ENCODE results near the gene AP2A2. TPM values are rescaled to one million over a fixed set of nuclear protein-coding genes. Genes with fewer than 3 reads are reported as not detected.

Gene AP2A2
- total RNA-seq, 6 experiments from 2014 or later: 41.4 to 66.7 (median 53.8) TPM

DNA sequence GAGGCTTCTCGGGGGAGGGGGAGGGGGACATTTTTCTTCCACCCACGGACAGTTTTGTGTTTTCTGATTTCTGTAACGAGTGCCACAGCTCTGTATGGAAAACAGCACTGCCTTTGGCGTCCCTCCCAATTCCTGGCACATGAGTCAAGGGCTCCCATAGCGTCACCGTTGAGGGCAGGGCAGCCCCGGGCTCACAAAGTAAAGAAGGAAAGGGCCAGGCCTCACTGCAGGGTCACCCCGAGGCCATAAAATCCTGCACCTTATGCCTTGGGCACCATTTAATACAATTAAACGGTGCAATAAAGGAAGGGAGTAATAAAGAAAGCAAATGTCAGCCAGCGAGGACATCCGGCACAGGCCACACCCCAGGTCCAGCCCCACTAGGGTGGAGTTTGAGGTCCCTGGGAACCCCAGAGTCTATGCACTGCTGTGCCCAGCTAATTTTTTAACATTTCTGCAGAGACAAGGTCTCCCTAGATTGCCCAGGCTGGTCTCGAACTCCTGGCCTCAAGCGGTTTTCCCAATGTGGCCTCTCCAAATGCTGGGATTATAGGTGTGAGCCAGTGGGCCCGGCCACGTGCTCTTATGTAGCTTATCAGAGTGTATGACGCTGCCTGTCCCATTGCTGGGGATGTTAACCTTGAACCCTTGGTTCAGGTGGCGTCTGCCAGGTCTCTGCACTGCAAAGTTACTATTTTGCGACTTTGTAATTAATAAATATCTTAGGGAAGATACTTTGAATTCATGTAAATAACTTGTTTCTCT, 135.4 kb downstream of the AP2A2 start:
- ATAC-seq: no peak
- Histone ChIP-seq H3K9me3 (no peaks in the 10 kb centered on the region), H3K27me3 (no peaks in the 10 kb centered on the region), H3K36me3 (no peaks in the 10 kb centered on the region), H3K4me1 (no peaks in the 10 kb centered on the region), H3K27ac (no peak overlapping the region), H3K4me3 (no peak overlapping the region)
- TF ChIP-seq, protein P1, sequence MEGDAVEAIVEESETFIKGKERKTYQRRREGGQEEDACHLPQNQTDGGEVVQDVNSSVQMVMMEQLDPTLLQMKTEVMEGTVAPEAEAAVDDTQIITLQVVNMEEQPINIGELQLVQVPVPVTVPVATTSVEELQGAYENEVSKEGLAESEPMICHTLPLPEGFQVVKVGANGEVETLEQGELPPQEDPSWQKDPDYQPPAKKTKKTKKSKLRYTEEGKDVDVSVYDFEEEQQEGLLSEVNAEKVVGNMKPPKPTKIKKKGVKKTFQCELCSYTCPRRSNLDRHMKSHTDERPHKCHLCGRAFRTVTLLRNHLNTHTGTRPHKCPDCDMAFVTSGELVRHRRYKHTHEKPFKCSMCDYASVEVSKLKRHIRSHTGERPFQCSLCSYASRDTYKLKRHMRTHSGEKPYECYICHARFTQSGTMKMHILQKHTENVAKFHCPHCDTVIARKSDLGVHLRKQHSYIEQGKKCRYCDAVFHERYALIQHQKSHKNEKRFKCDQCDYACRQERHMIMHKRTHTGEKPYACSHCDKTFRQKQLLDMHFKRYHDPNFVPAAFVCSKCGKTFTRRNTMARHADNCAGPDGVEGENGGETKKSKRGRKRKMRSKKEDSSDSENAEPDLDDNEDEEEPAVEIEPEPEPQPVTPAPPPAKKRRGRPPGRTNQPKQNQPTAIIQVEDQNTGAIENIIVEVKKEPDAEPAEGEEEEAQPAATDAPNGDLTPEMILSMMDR (IDR thresholded peaks at IDR 0.05): no peak
- TF ChIP-seq POLR2A (IDR thresholded peaks at IDR 0.05): no peak
- intact Hi-C loops (cut with DNase I): no loop called here
- 67% methylated on average over 13 of the region's 18 CpGs for WGBS (ENCODE audit: insufficient coverage, low coverage, low lambda C conversion rate, missing lambda C conversion rate)
- no peak for DNase-seq

Small RNAs within 50 kb of the gene (small RNA-seq; reads per million reads assigned to genes)
- gene RNU6-1025P: 0 reads per million in 2 experiments

Other genes starting within 250 kb of the AP2A2 start
- 10 to 100 TPM; 11.3 to 17.9 (median 14.0) TPM for gene DEAF1, start 230.6 kb upstream of the AP2A2 start, total RNA-seq
- 10 to 100 TPM in 3 of 6 experiments, 1 to 10 TPM in 3; 6.9 to 15.5 (median 10.5) TPM for gene TMEM80, start 230.1 kb upstream of the AP2A2 start, total RNA-seq
- 100 to 1,000 TPM in 5 of 6 experiments, 10 to 100 TPM in 1; 95.8 to 184 (median 120) TPM for gene EPS8L2, start 219.6 kb upstream of the AP2A2 start, total RNA-seq
- 100 to 1,000 TPM; 102 to 184 (median 150) TPM for gene TALDO1, start 178.4 kb upstream of the AP2A2 start, total RNA-seq
- gene GATD1, start 148.4 kb upstream of the AP2A2 start, total RNA-seq: 10 to 100 TPM; 15.8 to 31.9 (median 27.7) TPM
- not detected for gene CEND1, start 135.8 kb upstream of the AP2A2 start, total RNA-seq
- gene SLC25A22, start 127.6 kb upstream of the AP2A2 start, total RNA-seq: 10 to 100 TPM; 20.6 to 40.2 (median 29.9) TPM
- gene PIDD1, start 120.6 kb upstream of the AP2A2 start, total RNA-seq: 10 to 100 TPM in 2 of 6 experiments, 1 to 10 TPM in 4; 6.5 to 11.8 (median 9.8) TPM
- gene RPLP2, start 115.9 kb upstream of the AP2A2 start, total RNA-seq: 100 to 1,000 TPM; 212 to 574 (median 457) TPM
- gene PNPLA2, start 107.0 kb upstream of the AP2A2 start, total RNA-seq: 10 to 100 TPM; 33.2 to 97.1 (median 69.6) TPM
- gene CRACR2B, start 98.0 kb upstream of the AP2A2 start, total RNA-seq: 1 to 10 TPM; 2.2 to 4.0 (median 3.1) TPM
- 100 to 1,000 TPM in 5 of 6 experiments, 10 to 100 TPM in 1; 70.8 to 156 (median 135) TPM for gene CD151, start 92.9 kb upstream of the AP2A2 start, total RNA-seq
- gene POLR2L, start 83.3 kb upstream of the AP2A2 start, total RNA-seq: 10 to 100 TPM; 34.5 to 88.1 (median 72.9) TPM
- 10 to 100 TPM; 14.9 to 80.6 (median 30.5) TPM for gene TSPAN4, start 83.0 kb upstream of the AP2A2 start, total RNA-seq
- 100 to 1,000 TPM in 1 of 6 experiments, 10 to 100 TPM in 5; 61.1 to 157 (median 78.7) TPM for gene CHID1, start 15.1 kb upstream of the AP2A2 start, total RNA-seq
- 1 to 10 TPM in 2 of 6 experiments, under 1 TPM in 4; 0.31 to 2.1 (median 0.72) TPM for gene MUC6, start 110.8 kb downstream of the AP2A2 start, total RNA-seq
- gene MUC2, start 149.0 kb downstream of the AP2A2 start, total RNA-seq: under 1 TPM in 1 of 6 experiments, not detected in 5; 0.04 TPM
- not detected for gene MUC5AC, start 232.1 kb downstream of the AP2A2 start, total RNA-seq